Measurements from ENCODE around the gene HOXA3. TPM values are rescaled to one million over a fixed set of nuclear protein-coding genes. Genes with fewer than 3 reads are reported as not detected.

Gene HOXA3
- total and polyA plus RNA-seq, 10 of the 15 experiments (the other 5 are each of a cell fraction or from before 2014, with no cell fraction given), result 0.05 TPM; not detected in 9

DNA sequence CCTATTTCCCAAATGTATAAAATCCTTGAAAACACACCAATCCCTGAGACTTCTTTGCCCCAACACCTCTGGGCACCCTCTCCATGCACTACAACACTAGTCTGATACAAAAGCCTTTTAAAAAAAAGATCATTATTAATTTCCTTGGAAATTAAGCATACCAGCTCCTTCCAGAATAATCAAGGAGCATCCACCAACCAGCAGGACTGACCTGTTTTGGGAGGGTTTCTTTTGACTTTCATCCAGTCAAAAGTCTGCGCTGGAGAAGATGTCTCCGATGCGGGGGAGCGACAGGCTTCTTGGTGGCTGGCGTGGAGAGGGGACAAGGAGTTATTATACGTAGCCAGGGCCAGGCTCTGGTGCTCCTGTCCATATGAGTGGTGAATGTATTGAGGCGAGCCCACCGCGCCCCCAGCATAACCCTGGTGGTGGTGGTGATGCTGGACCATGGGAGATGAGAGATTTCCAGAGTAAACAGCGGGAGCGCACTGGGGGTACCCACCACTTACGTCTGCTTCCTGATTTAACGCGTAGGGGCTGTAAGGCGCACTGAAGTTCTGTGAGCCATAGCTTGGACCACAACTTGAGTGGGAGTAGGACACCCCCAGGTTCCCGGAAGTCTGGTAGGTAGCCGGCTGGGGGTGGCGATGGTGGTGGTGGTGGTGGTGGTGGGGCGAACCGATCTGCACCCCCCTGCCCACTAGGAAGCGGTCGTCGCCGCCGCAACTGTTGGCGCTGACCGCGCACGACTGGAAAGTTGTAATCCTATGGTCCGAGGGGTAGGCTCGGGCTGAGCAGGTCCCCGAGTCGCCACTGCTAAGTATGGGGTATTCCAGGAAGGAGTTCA, 57.1 kb downstream of the HOXA3 start (continued):
- TF ChIP-seq, protein P1, sequence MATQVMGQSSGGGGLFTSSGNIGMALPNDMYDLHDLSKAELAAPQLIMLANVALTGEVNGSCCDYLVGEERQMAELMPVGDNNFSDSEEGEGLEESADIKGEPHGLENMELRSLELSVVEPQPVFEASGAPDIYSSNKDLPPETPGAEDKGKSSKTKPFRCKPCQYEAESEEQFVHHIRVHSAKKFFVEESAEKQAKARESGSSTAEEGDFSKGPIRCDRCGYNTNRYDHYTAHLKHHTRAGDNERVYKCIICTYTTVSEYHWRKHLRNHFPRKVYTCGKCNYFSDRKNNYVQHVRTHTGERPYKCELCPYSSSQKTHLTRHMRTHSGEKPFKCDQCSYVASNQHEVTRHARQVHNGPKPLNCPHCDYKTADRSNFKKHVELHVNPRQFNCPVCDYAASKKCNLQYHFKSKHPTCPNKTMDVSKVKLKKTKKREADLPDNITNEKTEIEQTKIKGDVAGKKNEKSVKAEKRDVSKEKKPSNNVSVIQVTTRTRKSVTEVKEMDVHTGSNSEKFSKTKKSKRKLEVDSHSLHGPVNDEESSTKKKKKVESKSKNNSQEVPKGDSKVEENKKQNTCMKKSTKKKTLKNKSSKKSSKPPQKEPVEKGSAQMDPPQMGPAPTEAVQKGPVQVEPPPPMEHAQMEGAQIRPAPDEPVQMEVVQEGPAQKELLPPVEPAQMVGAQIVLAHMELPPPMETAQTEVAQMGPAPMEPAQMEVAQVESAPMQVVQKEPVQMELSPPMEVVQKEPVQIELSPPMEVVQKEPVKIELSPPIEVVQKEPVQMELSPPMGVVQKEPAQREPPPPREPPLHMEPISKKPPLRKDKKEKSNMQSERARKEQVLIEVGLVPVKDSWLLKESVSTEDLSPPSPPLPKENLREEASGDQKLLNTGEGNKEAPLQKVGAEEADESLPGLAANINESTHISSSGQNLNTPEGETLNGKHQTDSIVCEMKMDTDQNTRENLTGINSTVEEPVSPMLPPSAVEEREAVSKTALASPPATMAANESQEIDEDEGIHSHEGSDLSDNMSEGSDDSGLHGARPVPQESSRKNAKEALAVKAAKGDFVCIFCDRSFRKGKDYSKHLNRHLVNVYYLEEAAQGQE (IDR thresholded peaks at IDR 0.05; ENCODE audit: low read depth, low read length), result no peak
- TF ChIP-seq NFYB (IDR thresholded peaks at IDR 0.05; ENCODE audit: insufficient read depth, low read depth, low read length) (no peak), ESRRA (IDR thresholded peaks at IDR 0.05; ENCODE audit: low read length) (no peak), GABPA (IDR thresholded peaks at IDR 0.05; ENCODE audit: low read depth) (no peak), CBX3 (IDR thresholded peaks at IDR 0.05; ENCODE audit: borderline replicate concordance, low read depth) (no peak), CBFB (IDR thresholded peaks at IDR 0.05; ENCODE audit: low read depth) (no peak), ZNF384 (IDR thresholded peaks at IDR 0.05; ENCODE audit: borderline replicate concordance, low read depth, low read length) (no peak), SMARCA5 (IDR thresholded peaks at IDR 0.05) (peak; percentile 27; the same call in 1 of the 2 replicates), GATAD2B (conservative IDR thresholded peaks at IDR 0.05; ENCODE audit: low read depth) (peak; percentile 43; the same call in 1 of the 2 replicates), RCOR1 (conservative IDR thresholded peaks at IDR 0.05; ENCODE audit: low read depth, low read length) (no peak), BMI1 (IDR thresholded peaks at IDR 0.05; ENCODE audit: borderline replicate concordance) (no peak), EED (IDR thresholded peaks at IDR 0.05; ENCODE audit: low read depth) (no peak)
- TF ChIP-seq, protein P2, sequence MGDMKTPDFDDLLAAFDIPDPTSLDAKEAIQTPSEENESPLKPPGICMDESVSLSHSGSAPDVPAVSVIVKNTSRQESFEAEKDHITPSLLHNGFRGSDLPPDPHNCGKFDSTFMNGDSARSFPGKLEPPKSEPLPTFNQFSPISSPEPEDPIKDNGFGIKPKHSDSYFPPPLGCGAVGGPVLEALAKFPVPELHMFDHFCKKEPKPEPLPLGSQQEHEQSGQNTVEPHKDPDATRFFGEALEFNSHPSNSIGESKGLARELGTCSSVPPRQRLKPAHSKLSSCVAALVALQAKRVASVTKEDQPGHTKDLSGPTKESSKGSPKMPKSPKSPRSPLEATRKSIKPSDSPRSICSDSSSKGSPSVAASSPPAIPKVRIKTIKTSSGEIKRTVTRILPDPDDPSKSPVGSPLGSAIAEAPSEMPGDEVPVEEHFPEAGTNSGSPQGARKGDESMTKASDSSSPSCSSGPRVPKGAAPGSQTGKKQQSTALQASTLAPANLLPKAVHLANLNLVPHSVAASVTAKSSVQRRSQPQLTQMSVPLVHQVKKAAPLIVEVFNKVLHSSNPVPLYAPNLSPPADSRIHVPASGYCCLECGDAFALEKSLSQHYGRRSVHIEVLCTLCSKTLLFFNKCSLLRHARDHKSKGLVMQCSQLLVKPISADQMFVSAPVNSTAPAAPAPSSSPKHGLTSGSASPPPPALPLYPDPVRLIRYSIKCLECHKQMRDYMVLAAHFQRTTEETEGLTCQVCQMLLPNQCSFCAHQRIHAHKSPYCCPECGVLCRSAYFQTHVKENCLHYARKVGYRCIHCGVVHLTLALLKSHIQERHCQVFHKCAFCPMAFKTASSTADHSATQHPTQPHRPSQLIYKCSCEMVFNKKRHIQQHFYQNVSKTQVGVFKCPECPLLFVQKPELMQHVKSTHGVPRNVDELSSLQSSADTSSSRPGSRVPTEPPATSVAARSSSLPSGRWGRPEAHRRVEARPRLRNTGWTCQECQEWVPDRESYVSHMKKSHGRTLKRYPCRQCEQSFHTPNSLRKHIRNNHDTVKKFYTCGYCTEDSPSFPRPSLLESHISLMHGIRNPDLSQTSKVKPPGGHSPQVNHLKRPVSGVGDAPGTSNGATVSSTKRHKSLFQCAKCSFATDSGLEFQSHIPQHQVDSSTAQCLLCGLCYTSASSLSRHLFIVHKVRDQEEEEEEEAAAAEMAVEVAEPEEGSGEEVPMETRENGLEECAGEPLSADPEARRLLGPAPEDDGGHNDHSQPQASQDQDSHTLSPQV (IDR thresholded peaks at IDR 0.05), result no peak
- TF ChIP-seq, protein P3, sequence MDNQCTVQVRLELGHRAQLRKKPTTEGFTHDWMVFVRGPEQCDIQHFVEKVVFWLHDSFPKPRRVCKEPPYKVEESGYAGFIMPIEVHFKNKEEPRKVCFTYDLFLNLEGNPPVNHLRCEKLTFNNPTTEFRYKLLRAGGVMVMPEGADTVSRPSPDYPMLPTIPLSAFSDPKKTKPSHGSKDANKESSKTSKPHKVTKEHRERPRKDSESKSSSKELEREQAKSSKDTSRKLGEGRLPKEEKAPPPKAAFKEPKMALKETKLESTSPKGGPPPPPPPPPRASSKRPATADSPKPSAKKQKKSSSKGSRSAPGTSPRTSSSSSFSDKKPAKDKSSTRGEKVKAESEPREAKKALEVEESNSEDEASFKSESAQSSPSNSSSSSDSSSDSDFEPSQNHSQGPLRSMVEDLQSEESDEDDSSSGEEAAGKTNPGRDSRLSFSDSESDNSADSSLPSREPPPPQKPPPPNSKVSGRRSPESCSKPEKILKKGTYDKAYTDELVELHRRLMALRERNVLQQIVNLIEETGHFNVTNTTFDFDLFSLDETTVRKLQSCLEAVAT (IDR thresholded peaks at IDR 0.05), result no peak
- TF ChIP-seq, protein P4, sequence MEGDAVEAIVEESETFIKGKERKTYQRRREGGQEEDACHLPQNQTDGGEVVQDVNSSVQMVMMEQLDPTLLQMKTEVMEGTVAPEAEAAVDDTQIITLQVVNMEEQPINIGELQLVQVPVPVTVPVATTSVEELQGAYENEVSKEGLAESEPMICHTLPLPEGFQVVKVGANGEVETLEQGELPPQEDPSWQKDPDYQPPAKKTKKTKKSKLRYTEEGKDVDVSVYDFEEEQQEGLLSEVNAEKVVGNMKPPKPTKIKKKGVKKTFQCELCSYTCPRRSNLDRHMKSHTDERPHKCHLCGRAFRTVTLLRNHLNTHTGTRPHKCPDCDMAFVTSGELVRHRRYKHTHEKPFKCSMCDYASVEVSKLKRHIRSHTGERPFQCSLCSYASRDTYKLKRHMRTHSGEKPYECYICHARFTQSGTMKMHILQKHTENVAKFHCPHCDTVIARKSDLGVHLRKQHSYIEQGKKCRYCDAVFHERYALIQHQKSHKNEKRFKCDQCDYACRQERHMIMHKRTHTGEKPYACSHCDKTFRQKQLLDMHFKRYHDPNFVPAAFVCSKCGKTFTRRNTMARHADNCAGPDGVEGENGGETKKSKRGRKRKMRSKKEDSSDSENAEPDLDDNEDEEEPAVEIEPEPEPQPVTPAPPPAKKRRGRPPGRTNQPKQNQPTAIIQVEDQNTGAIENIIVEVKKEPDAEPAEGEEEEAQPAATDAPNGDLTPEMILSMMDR (IDR thresholded peaks at IDR 0.05 in 2 of 3, conservative IDR thresholded peaks at IDR 0.05 in 1 of 3; ENCODE audit: control insufficient read depth in 2 of 3, extremely low read depth in 1 of 3, insufficient read depth in 1 of 3, low read depth in 3 of 3, low read length in 3 of 3), result no peak
- TF ChIP-seq, protein P5, sequence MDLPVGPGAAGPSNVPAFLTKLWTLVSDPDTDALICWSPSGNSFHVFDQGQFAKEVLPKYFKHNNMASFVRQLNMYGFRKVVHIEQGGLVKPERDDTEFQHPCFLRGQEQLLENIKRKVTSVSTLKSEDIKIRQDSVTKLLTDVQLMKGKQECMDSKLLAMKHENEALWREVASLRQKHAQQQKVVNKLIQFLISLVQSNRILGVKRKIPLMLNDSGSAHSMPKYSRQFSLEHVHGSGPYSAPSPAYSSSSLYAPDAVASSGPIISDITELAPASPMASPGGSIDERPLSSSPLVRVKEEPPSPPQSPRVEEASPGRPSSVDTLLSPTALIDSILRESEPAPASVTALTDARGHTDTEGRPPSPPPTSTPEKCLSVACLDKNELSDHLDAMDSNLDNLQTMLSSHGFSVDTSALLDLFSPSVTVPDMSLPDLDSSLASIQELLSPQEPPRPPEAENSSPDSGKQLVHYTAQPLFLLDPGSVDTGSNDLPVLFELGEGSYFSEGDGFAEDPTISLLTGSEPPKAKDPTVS (IDR thresholded peaks at IDR 0.05; ENCODE audit: low read depth, low read length), result no peak

Data from GM12878 (cell line).